ENCODE data around the gene SYT9. TPM values are rescaled to one million over a fixed set of nuclear protein-coding genes. Genes with fewer than 3 reads are reported as not detected.

SYT9 gene
- total and polyA plus RNA-seq, 2 donors (not counting 3 experiments of a cell fraction or from before 2014, with no cell fraction given): 0.23 TPM; not detected in 1

- H3K4me2 ChIP-seq (ENCODE audit: insufficient read depth, low read length): no peak overlapping the region
- no peaks in the 10 kb centered on the region for H3K9me3 ChIP-seq (replicated peaks; ENCODE audit: control insufficient read depth, insufficient read depth, low read length)
- FAIRE-seq (no peak), DNase-seq (ENCODE audit: low read depth, low spot score) (no peak)
- dilution Hi-C loops (cut with MboI; ENCODE audit: extremely low pct_ligation_motif_present, low sequenced_read_pairs): no loop called here
- POLR2A ChIA-PET: no interaction called here
- no peaks in the 10 kb centered on the region for H3K79me2 ChIP-seq (ENCODE audit: control insufficient read depth, insufficient read depth, low read length)
- H3K27me3 ChIP-seq (ENCODE audit: control insufficient read depth in 2 of 2, insufficient read depth in 2 of 2, low read length in 2 of 2): no peaks in the 10 kb centered on the region
- H3K36me3 ChIP-seq (ENCODE audit: control insufficient read depth in 2 of 2, extremely low read depth in 1 of 2, insufficient read depth in 2 of 2, low read length in 2 of 2): no peaks in the 10 kb centered on the region
- intact Hi-C loops (cut with micrococcal nuclease): no loop called here
- H3K4me3 ChIP-seq (replicated peaks in 1 of 3; ENCODE audit: insufficient read depth in 1 of 3, low read depth in 1 of 3, low read length in 3 of 3): no peak overlapping the region
- H2AFZ ChIP-seq (ENCODE audit: low read depth, low read length): no peak overlapping the region
- BruUV-seq (replicated peaks): no TSS peak
- CTCF ChIA-PET: no interaction called here
- H3K9ac ChIP-seq (replicated peaks; ENCODE audit: extremely low read depth, insufficient read depth, low read length): no peak overlapping the region
- no peaks in the 10 kb centered on the region for H4K20me1 ChIP-seq (replicated peaks; ENCODE audit: control insufficient read depth, extremely low read depth, insufficient read depth, low read length)
- TF ChIP-seq CTCF (IDR thresholded peaks at IDR 0.05; ENCODE audit: extremely low read depth in 1 of 2, insufficient read depth in 1 of 2, low read depth in 1 of 2, low read length in 2 of 2) (no peak), POLR2A (IDR thresholded peaks at IDR 0.05; ENCODE audit: low read depth, low read length) (no peak), FOS (IDR thresholded peaks at IDR 0.05; ENCODE audit: borderline replicate concordance, insufficient read depth, low read length) (no peak), MAX (IDR thresholded peaks at IDR 0.05; ENCODE audit: insufficient read depth, insufficient read length) (no peak), POLR2AphosphoS5 (IDR thresholded peaks at IDR 0.05; ENCODE audit: insufficient read depth, low read depth, low read length) (no peak), EZH2 (IDR thresholded peaks at IDR 0.05; ENCODE audit: borderline replicate concordance, low read depth, low read length, severe bottlenecking) (no peak), GATA2 (IDR thresholded peaks at IDR 0.05; ENCODE audit: insufficient read depth, insufficient read length, low read depth, low read length) (no peak), JUN (IDR thresholded peaks at IDR 0.05; ENCODE audit: borderline replicate concordance, insufficient read depth, insufficient read length, low read depth) (no peak), MYC (IDR thresholded peaks at IDR 0.05; ENCODE audit: low read depth, low read length) (no peak)
- no peak overlapping the region for H3K27ac ChIP-seq (ENCODE audit: insufficient read depth, low read depth, low read length)
- no peaks in the 10 kb centered on the region for H3K4me1 ChIP-seq (ENCODE audit: control insufficient read depth, extremely low read depth, insufficient read depth, low read length)
- H3K9me1 ChIP-seq (replicated peaks; ENCODE audit: control insufficient read depth, extremely low read depth, insufficient read depth, low read length): no peaks in the 10 kb centered on the region
Observed at GRCh38 chr11:7494086-7494745, 242.5 kb downstream of the SYT9 start.

Measured in endothelial cell of umbilical vein (primary cell).